ENCODE results near the gene CMIP.

CMIP gene

GRCh38 chr16:81684242-81684837, 239.7 kb downstream of the CMIP start:
- Histone ChIP-seq H3K9me2 (replicated peaks; ENCODE audit: insufficient read depth, low read length) (no peaks in the 10 kb centered on the region), H2AFZ (ENCODE audit: low read depth, low read length, severe bottlenecking) (no peak overlapping the region), H4K20me1 (ENCODE audit: low read depth, low read length) (no peaks in the 10 kb centered on the region), H3K79me2 (ENCODE audit: insufficient read depth, low read length) (no peaks in the 10 kb centered on the region), H3K4me2 (ENCODE audit: low read depth, low read length, poor library complexity, severe bottlenecking) (no peak overlapping the region), H3K9me3 (ENCODE audit: insufficient read depth, low read length) (no peaks in the 10 kb centered on the region), H3K36me3 (ENCODE audit: low read length) (no peaks in the 10 kb centered on the region), H3F3A (ENCODE audit: insufficient read depth) (no peaks in the 10 kb centered on the region), H3K27ac (ENCODE audit: low read depth, low read length) (no peak overlapping the region), H3K4me3 (ENCODE audit: insufficient read depth, low read length, poor library complexity, severe bottlenecking) (no peak overlapping the region), H3K27me3 (ENCODE audit: low read length) (no peaks in the 10 kb centered on the region), H3K9ac (ENCODE audit: low read length) (no peak overlapping the region)
- TF ChIP-seq, protein P1, sequence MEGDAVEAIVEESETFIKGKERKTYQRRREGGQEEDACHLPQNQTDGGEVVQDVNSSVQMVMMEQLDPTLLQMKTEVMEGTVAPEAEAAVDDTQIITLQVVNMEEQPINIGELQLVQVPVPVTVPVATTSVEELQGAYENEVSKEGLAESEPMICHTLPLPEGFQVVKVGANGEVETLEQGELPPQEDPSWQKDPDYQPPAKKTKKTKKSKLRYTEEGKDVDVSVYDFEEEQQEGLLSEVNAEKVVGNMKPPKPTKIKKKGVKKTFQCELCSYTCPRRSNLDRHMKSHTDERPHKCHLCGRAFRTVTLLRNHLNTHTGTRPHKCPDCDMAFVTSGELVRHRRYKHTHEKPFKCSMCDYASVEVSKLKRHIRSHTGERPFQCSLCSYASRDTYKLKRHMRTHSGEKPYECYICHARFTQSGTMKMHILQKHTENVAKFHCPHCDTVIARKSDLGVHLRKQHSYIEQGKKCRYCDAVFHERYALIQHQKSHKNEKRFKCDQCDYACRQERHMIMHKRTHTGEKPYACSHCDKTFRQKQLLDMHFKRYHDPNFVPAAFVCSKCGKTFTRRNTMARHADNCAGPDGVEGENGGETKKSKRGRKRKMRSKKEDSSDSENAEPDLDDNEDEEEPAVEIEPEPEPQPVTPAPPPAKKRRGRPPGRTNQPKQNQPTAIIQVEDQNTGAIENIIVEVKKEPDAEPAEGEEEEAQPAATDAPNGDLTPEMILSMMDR (IDR thresholded peaks at IDR 0.05; ENCODE audit: insufficient read depth, low read length, poor library complexity, severe bottlenecking): no peak
- no peak for TF ChIP-seq EZH2phosphoT487 (conservative IDR thresholded peaks at IDR 0.05; ENCODE audit: low read length)

DNA sequence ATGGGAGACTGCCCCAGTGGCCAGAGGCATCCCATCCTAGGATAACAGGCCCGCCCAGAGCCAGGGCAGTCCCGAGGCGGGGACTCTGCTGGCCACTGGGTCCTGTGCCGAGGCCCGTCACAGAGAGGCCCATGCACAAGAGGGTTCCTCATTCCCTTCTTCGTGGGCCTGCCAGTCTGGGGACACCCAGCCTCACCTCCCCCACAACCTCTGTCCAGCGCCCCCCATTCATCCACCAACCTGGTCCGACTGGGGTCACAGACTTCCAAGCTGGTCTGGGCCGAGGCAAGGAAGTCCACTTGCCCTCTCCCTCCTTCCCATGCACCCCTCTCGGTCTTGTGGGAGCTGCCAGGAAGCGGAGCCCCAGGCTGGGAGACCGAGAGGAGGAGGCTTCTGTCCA, 240.3 kb downstream of the CMIP start:
- no peaks in the 10 kb centered on the region for H4K20me1 ChIP-seq (ENCODE audit: low read depth, low read length)
- no peaks in the 10 kb centered on the region for H3F3A ChIP-seq (ENCODE audit: insufficient read depth)
- no peak for TF ChIP-seq EZH2phosphoT487 (conservative IDR thresholded peaks at IDR 0.05; ENCODE audit: low read length)
- TF ChIP-seq, protein P1 (IDR thresholded peaks at IDR 0.05; ENCODE audit: insufficient read depth, low read length, poor library complexity, severe bottlenecking): no peak
- no peak overlapping the region for H2AFZ ChIP-seq (ENCODE audit: low read depth, low read length, severe bottlenecking)
- H3K79me2 ChIP-seq (ENCODE audit: insufficient read depth, low read length): no peaks in the 10 kb centered on the region
- no peak overlapping the region for H3K4me2 ChIP-seq (ENCODE audit: low read depth, low read length, poor library complexity, severe bottlenecking)
- H3K36me3 ChIP-seq (ENCODE audit: low read length): no peaks in the 10 kb centered on the region
- H3K9me2 ChIP-seq (replicated peaks; ENCODE audit: insufficient read depth, low read length): no peaks in the 10 kb centered on the region
- no peak overlapping the region for H3K9ac ChIP-seq (ENCODE audit: low read length)
- no peaks in the 10 kb centered on the region for H3K9me3 ChIP-seq (ENCODE audit: insufficient read depth, low read length)
- no peak overlapping the region for H3K27ac ChIP-seq (ENCODE audit: low read depth, low read length)
- H3K27me3 ChIP-seq (ENCODE audit: low read length): no peaks in the 10 kb centered on the region
- H3K4me3 ChIP-seq (ENCODE audit: insufficient read depth, low read length, poor library complexity, severe bottlenecking): no peak overlapping the region

DNA sequence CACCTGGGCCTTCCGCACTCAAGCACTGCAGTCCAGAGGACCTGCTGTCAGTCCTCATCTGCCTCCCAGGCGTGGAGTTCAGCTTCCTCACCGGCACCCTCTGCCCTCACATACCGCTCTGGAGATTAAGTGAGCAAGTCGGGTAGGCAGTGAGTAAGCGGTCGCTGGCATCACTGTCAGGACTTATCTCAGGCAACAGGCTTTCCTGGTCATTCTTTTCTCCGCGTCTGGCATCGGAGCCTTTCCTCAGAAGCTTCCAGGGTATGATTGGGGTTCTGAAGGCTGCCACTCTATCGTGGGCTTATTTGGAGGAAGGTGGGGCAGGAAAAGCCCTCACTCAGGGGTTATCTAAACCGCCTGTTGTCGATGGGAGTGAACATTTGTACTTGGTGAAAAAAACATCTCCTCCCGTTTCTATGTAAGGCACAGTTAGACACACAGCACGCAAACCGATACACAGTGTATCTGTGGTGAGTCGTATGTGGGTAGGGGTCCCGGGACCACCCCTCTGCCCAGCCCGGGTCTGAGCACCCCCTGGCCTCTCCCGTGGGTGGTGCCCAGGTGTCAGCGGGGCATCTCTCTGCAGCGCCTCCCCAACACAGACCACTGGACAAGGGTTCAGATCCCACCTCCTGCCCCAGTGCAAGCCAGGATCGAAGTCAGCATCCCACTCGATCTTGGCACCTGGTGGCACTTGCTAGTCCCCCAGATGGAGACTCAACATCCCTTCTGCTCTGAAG, 242.0 kb downstream of the CMIP start:
- no peaks in the 10 kb centered on the region for H3K36me3 ChIP-seq (ENCODE audit: low read length)

More for the DNA sequence above, 242.0 kb downstream of the CMIP start:
- no peaks in the 10 kb centered on the region for H3K27me3 ChIP-seq (ENCODE audit: low read length)
- H2AFZ ChIP-seq (ENCODE audit: low read depth, low read length, severe bottlenecking): no peak overlapping the region
- no peaks in the 10 kb centered on the region for H4K20me1 ChIP-seq (ENCODE audit: low read depth, low read length)
- no peaks in the 10 kb centered on the region for H3K9me3 ChIP-seq (ENCODE audit: insufficient read depth, low read length)
- H3K79me2 ChIP-seq (ENCODE audit: insufficient read depth, low read length): no peaks in the 10 kb centered on the region
- H3K4me3 ChIP-seq (ENCODE audit: insufficient read depth, low read length, poor library complexity, severe bottlenecking): no peak overlapping the region
- no peak overlapping the region for H3K9ac ChIP-seq (ENCODE audit: low read length)
- no peaks in the 10 kb centered on the region for H3F3A ChIP-seq (ENCODE audit: insufficient read depth)
- no peaks in the 10 kb centered on the region for H3K9me2 ChIP-seq (replicated peaks; ENCODE audit: insufficient read depth, low read length)
- no peak overlapping the region for H3K27ac ChIP-seq (ENCODE audit: low read depth, low read length)
- TF ChIP-seq EZH2phosphoT487 (conservative IDR thresholded peaks at IDR 0.05; ENCODE audit: low read length): no peak
- TF ChIP-seq, protein P1 (IDR thresholded peaks at IDR 0.05; ENCODE audit: insufficient read depth, low read length, poor library complexity, severe bottlenecking): no peak
- no peak overlapping the region for H3K4me2 ChIP-seq (ENCODE audit: low read depth, low read length, poor library complexity, severe bottlenecking)
